CD4-positive, alpha-beta T cell treated with Interleukin-2 at 100 ng/mL for 4 hours (primary cell): ENCODE results near the gene KIF25.

Experiments
- DNase-seq: peaks from one replicate; pipeline ENCODE4 v3.0.0-alpha.2; 2020; ENCODE audit warnings: low spot score

The KIF25 gene

DNA sequence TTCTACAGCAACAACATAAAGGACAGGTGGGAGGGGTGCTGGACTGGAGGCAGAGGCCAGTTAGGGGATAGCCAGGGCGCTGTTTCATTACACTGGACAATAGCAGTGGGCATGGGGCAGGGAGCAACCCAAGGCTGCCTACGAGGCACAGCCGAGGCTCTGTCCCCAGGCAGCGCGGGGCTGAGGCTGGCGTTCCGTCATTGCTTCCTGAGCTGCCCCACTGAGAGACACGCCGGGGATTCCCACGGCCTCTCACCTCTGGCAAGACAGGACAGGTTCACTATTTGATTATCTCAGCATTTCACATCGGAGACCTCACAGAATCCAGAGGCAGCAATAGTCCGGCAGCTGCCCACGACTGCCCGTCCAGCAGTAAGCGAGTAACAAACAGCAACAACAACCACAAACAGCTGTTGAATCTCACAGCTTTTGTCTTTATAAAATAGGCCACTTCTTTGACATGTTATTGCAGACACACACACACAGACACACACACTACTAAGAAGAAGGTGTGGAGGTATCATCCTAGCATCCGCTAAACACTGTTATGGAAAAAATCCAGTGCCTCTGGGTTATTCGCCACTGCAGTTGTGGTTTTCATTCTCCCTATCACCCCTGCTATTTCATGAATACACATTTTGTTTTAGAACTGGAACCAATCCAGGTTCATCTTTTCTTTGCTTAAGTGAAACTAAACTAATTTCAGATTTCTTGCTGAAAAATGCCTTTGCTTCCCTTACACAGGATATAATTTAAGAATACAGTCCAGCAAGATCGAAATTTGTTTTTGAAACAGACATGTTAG lies 19.5 kb downstream of the KIF25 start:
- DNase-seq = no peak

DNA sequence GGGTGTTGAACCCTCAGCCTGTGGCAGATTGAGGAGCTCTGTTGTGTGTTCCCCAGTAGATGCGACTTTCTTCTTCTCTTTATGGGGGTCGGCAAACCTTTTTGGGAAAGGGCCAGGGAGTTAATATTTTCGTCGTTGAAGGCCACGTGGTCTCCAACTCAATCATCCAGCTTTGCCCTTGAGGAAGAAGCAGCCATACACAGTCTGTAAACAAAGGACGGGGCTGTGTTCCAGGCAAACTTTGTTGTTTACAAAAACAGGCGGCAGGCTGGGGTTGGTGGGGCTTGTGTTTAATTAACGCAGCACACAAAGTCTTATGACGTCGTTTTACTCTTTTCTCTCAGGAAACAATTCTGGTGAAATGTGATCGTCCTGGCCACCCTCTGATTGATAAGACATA lies 20.2 kb downstream of the KIF25 start:
- DNase-seq = no peak

DNA sequence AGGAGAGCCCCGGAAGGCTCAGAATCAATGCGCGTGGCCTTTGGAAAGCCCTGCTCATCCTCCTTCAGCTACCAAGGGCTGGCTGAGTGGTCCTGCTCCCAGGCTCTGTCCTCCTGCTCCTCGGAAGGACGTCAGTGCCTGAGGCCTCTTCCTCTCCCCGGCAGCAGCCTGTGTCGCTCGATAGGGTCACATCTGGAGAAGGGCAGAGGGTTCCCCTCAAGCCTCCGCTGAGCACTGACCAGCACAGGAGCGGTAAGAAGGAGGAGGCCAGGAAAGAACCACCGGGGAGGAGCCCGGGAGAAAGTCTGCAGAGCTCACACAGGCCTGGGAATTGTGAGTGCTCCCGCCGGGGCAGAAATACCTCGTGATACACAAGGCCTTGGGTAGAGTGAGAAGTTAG lies 21.2 kb downstream of the KIF25 start:
- DNase-seq = no peak

- DNase-seq = no peak
Observed at GRCh38 chr6:168020242-168020641, 22.8 kb downstream of the KIF25 start.

GRCh38 chr6:168021581-168021980 lies 24.1 kb downstream of the KIF25 start:
- DNase-seq = no peak

DNA sequence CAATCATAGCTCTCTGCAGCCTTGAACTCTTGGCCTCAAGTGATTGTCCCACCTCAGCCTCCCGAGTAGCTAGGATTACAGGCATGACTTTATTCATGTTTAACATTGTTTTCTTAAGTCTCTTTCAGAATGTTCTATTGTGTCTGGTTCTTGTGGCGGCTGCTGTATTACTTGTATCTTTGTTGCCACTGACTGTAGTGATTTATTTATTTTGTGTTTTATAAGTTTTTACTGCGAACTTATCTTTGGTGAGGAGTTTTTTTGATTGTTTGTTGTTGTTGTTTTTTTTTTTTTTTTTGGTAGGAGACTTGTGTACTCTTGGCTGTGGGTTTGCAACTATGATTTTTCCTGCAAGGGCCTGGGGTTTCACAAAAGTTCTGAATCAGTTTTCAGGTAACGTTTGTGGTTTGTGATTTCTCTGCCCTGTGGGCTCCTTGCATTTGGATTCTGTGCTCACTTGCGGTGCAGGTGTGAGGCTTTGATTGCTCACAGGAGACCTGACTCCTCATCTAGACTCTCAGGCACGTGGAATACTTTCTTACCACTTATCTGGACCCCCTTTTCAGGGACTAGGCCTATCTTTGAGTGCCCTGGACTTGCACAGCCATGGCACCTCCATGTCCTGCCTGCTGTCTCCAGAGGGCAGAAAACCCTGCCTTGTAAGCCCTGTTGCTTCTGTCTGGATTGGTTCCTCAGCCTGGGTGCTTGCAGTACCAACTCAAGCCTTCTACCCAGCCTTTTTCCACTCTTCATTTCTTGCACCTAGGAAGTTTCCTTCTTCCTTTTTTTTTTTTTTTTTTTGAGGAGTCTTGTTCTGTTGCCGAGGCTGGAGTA lies 25.2 kb downstream of the KIF25 start:
- no peak for DNase-seq

DNA sequence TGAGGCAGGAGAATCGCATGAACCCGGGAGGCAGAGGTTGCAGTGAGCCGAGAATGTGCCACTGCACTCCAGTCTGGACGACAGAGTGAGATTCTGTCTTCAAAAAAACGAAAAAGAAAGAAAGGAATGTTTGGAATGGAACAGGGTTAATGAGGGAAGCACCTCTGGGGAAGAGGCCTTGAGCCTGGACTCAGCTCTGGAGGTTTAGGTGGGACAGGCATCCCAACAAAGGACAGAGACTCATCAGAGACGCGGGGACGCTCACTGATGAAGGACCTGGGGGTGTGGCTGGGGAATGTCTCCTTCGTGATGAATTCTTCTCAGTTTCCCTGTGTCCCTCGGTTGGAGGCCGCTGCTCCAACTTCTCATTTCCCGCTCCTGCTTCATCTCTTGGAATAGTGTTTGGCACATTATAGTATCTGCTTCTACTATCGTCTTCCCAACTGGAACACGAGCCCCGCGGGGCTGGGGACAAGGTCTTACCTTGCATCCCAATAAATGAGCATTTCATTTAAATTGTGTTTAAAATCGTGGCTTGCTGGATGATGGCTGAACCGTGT lies 27.6 kb downstream of the KIF25 start:
- no peak for DNase-seq

GRCh38 chr6:168025831-168026710 lies 28.6 kb downstream of the KIF25 start:
- DNase-seq = no peak

- no peak for DNase-seq
Observed at GRCh38 chr6:168026925-168027324, 29.5 kb downstream of the KIF25 start.

- no peak for DNase-seq
Observed at GRCh38 chr6:168027521-168027920, 30.1 kb downstream of the KIF25 start.

GRCh38 chr6:168028181-168028580 lies 30.7 kb downstream of the KIF25 start:
- DNase-seq = no peak

DNA sequence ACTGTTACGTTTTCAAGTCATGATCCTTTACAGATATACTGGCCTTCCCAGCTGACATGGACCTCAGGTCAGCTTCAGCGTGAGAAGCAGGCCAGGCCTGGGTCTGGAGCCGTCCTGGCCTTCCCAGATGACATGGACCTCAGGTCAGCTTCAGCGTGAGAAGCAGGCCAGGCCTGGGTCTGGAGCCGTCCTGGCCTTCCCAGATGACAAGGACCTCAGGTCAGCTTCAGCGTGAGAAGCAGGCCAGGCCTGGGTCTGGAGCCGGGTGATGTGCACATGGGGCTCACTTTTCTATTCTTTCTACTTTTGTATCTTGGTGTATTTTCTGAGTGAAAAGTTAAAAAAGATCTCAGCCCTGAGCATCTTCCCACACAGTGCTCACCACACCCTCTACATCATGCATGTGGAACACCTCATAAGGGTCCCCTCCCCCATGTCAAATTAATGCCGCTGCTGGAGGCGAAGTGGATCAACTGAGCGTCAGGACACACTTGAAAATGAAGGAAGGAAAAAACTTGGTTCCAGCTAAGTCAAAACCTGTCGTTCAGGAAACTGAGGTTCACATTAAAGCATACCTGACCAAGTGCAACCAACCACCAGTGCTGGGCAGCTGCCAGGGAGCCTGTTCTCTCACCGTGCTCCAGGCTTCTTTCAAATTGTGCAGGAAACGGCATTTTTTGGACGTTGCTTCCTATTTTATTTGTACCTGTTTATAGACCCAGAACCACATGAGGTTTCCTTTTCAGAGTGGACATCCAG lies 32.2 kb downstream of the KIF25 start:
- no peak for DNase-seq

GRCh38 chr6:168030218-168030746 lies 32.8 kb downstream of the KIF25 start:
- no peak for DNase-seq

GRCh38 chr6:168030908-168031307 lies 33.4 kb downstream of the KIF25 start:
- no peak for DNase-seq

DNA sequence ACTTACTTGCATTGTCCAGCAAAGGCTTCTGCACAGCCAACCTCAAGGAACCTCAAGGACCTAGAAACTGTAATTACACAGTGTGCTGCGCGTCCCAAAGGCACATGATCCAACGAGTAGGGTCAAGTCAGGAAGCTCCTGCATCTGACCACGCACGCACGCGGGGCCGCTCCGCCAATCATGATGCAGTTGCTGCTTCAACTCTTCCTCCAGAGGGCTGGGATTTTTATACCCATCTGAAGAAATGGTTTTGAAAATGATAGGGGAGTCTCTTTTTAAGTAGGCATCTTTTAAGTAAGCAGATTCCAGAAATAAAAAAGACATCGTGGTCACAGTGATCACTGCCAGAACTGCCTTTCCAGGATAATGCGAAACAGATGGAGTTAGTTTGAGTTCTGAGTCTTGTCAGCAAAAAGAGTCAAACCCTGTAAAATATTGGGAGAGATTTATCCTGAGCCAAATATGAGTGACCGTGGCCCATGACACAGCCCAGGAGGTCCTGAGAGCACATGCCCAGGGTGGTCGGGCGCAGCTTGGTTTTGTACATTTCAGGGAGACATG lies 34.0 kb downstream of the KIF25 start:
- DNase-seq = no peak

DNA sequence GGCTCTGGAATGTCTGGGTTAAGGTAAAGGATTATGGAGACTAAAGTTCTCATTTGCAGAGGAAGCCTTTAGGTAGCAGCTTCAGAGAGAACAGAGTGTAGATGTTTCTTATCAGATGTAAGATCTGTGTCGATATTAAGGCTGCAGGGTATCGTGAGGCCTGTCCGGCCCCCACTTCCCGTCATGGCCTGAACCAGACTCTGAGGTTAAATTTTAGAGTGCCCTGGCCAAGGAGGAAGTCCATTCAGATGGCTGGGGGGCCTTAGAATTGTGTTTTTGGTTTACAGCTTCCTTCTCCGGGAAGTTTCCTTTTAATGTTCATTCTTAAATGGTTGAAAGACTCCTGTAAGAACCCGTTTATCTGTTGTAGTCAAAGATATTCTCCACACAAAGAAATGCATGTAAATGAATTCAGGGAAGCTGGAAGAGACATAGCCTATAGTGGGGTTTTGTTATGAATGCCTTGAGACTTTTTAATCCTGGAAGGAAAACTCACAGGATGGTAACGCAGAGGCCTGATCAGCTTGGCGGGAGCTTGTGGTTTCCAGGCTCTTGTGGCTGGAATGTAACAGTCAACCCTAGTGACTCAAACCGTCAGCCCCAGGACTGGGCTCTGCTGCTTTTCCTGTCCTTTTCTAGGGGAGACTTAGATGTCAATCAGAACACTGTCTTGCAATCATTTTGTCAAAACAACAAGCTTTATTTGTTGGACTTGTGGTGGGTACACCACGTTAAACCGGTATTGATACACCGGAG lies 34.7 kb downstream of the KIF25 start:
- DNase-seq = no peak

GRCh38 chr6:168033791-168034190 lies 36.3 kb downstream of the KIF25 start:
- DNase-seq = no peak

DNA sequence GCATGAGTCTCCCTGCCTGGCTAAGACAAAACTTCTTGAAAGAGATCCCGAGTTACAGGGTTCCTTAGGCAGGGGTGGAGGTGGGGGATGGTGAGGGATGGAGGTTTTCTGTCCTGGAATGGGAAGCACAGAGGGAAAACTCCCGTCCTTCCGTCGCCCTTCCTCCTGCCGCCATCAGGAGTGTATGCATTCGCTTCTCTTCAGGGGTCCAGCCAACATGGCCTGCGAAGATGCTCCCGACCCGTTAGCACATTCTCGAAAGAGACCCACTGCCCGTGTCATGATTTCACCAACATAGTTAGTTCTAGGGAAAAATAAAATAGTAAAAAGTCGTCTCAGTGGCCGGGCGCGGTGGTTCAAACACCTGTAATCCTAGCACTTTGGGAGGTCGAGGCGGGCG lies 37.1 kb downstream of the KIF25 start:
- DNase-seq = no peak

- DNase-seq = no peak
Observed at GRCh38 chr6:168035098-168035660, 37.7 kb downstream of the KIF25 start.
